Heart left ventricle (tissue), 13 donors: ENCODE results near the gene DUSP7.

ENCODE experiments used
- CTCF ChIP-seq, 12 donors: fragments of 200-600 bp; sonication (generic) in 4 of 12; IDR thresholded peaks; one replicate each; pipeline versions ENCODE4 v1.5.0 to v1.8.0; 2018 to 2022; ENCODE audit warnings: antibody characterized with exemption in 12 of 12, mild to moderate bottlenecking in 5 of 12
- POLR2A ChIP-seq, 2 donors: fragments of 450-650 bp; IDR thresholded peaks; one replicate each; pipeline ENCODE4 v1.6.1; 2017; ENCODE audit warnings: antibody characterized with exemption in 2 of 2, mild to moderate bottlenecking in 2 of 2, moderate library complexity in 2 of 2
- donor health status: ischemic (EF 13 %, LVEDD 7.1; RV severe dilation, severe dysfunction).
- donor health status: DM: no; HTN: yes; CAD: no.
- donor health status: DM: no; HTN: no; CAD: no.
- donor health status: ischemic (EF 25% LVEDD 6.9; RV normal size, moderate dysfunction).
- donor health status: ischemic (EF 25% LVEDD 5.7; RV mildly dilated, moderate dysfunction).
- donor health status: ischemic (EF 35%, LVEDD 5.7; RV mildly dilated, moderate dysfunction).
- donor health status: nonischemic (EF 11% LVEDD 7.7; RV severe dilation, severe dysfunction).
- donor health status: DM: yes; HTN: yes; CAD: no.
- donor health status: PGD.
- donor health status: ischemic (EF 29% LVEDD 5.4; RV normal size, mild dysfunction).
- donor health status: nonischemic (EF 23%, LVEDD 6.1; RV moderate dilation, normal function).

GRCh38 chr3:52102934-52103333, 46.6 kb upstream of the DUSP7 start:
- TF ChIP-seq CTCF (IDR thresholded peaks at IDR 0.05) (no peak), POLR2A (IDR thresholded peaks at IDR 0.05) (no peak)
